ENCODE results near the gene CYB5D1. TPM values are rescaled to one million over a fixed set of nuclear protein-coding genes. Genes with fewer than 3 reads are reported as not detected.
A peak's percentile ranks its signal among the peaks of the same experiment; 100 is the strongest.

Gene CYB5D1
- total and polyA plus RNA-seq, 2 donors from 2014 or later, result 14.3 to 20.4 TPM

GRCh38 chr17:7840875-7841274, 16.9 kb upstream of the CYB5D1 start:
- intact Hi-C loops (cut with DNase I), result no loop called here
- H3K4me1 ChIP-seq (ENCODE audit: control insufficient read depth in 2 of 3, insufficient read depth in 2 of 3, low read depth in 1 of 3, low read length in 3 of 3), result peaks cover 7 to 45% (median 21%) of the 10 kb centered on the region in 3 donors
- H3K9ac ChIP-seq (ENCODE audit: low read length in 3 of 3), result peak overlapping the region; percentile 21 to 99 (median 74)
- FAIRE-seq, result no peak
- DNase-seq, result no peak
- H3K36me3 ChIP-seq (ENCODE audit: control insufficient read depth in 2 of 3, insufficient read depth in 3 of 3, low read length in 3 of 3), result peaks cover 0 to 6% (median 0%) of the 10 kb centered on the region in 3 donors
- H3K9me3 ChIP-seq (ENCODE audit: control insufficient read depth in 2 of 3, insufficient read depth in 1 of 3, low read length in 3 of 3), result no peaks in the 10 kb centered on the region
- no peaks in the 10 kb centered on the region for H3K27me3 ChIP-seq (ENCODE audit: control insufficient read depth, insufficient read depth, low read length)
- peak overlapping the region; percentile 63 to 94 (median 75) for H3K4me3 ChIP-seq (ENCODE audit: low read length in 3 of 3)
- no peak for TF ChIP-seq CTCF (IDR thresholded peaks at IDR 0.05; ENCODE audit: borderline replicate concordance, extremely low read depth, insufficient read depth)
- peak overlapping the region; percentile 97 to 99 for H3K27ac ChIP-seq (ENCODE audit: low read depth in 2 of 2, low read length in 2 of 2)

- H3K4me1 ChIP-seq (ENCODE audit: control insufficient read depth in 2 of 3, insufficient read depth in 2 of 3, low read depth in 1 of 3, low read length in 3 of 3), result peaks cover 7 to 45% (median 21%) of the 10 kb centered on the region in 3 donors
Measured at GRCh38 chr17:7841396-7841914, 16.3 kb upstream of the CYB5D1 start.

GRCh38 chr17:7841915-7842379, 15.9 kb upstream of the CYB5D1 start:
- Histone ChIP-seq H3K9me3 (ENCODE audit: control insufficient read depth in 2 of 3, insufficient read depth in 1 of 3, low read length in 3 of 3) (no peaks in the 10 kb centered on the region), H3K4me1 (ENCODE audit: control insufficient read depth in 2 of 3, insufficient read depth in 2 of 3, low read depth in 1 of 3, low read length in 3 of 3) (peaks cover 7 to 43% (median 20%) of the 10 kb centered on the region in 3 donors), H3K36me3 (ENCODE audit: control insufficient read depth in 2 of 3, insufficient read depth in 3 of 3, low read length in 3 of 3) (peaks cover 0 to 12% (median 3%) of the 10 kb centered on the region in 3 donors), H3K27ac (ENCODE audit: low read depth in 2 of 2, low read length in 2 of 2) (peak overlapping the region; percentile 97 to 99), H3K4me3 (ENCODE audit: low read length in 3 of 3) (peak overlapping the region; percentile 75 to 94 (median 82)), H3K9ac (ENCODE audit: low read length in 3 of 3) (peak overlapping the region; percentile 69 to 99 (median 71)), H3K27me3 (ENCODE audit: control insufficient read depth, insufficient read depth, low read length) (no peaks in the 10 kb centered on the region)
- intact Hi-C loops (cut with DNase I), result no loop called here
- DNase-seq (peak; percentile 96 to 98 (median 97)), FAIRE-seq (no peak)
- no peak for TF ChIP-seq CTCF (IDR thresholded peaks at IDR 0.05; ENCODE audit: borderline replicate concordance, extremely low read depth, insufficient read depth)

More at GRCh38 chr17:7841396-7841914, 16.3 kb upstream of the CYB5D1 start:
- peak; percentile 5 for TF ChIP-seq CTCF (IDR thresholded peaks at IDR 0.05; ENCODE audit: borderline replicate concordance, extremely low read depth, insufficient read depth)
- Histone ChIP-seq H3K27ac (ENCODE audit: low read depth in 2 of 2, low read length in 2 of 2) (peak overlapping the region; percentile 97 to 99), H3K9me3 (ENCODE audit: control insufficient read depth in 2 of 3, insufficient read depth in 1 of 3, low read length in 3 of 3) (no peaks in the 10 kb centered on the region), H3K9ac (ENCODE audit: low read length in 3 of 3) (peak overlapping the region; percentile 69 to 99 (median 74)), H3K27me3 (ENCODE audit: control insufficient read depth, insufficient read depth, low read length) (no peaks in the 10 kb centered on the region), H3K36me3 (ENCODE audit: control insufficient read depth in 2 of 3, insufficient read depth in 3 of 3, low read length in 3 of 3) (peaks cover 0 to 8% (median 1%) of the 10 kb centered on the region in 3 donors), H3K4me3 (ENCODE audit: low read length in 3 of 3) (peak overlapping the region; percentile 75 to 94 (median 82))
- no peak for FAIRE-seq
- peak in 2 of 5 donors; percentile 86 to 97 for DNase-seq
- intact Hi-C loops (cut with DNase I), result no loop called here
